ENCODE data around the gene CHSY3. TPM values are rescaled to one million over a fixed set of nuclear protein-coding genes. Genes with fewer than 3 reads are reported as not detected.

CHSY3 gene
- total RNA-seq, 1 donor from 2014 or later, result 0.85 TPM

GRCh38 chr5:129899454-129899853 lies 4.8 kb upstream of the CHSY3 start:
- Histone ChIP-seq H3K36me3 (no peaks in the 10 kb centered on the region), H3K4me3 (no peak overlapping the region), H3K4me1 (peaks cover 1% of the 10 kb centered on the region), H3K27me3 (ENCODE audit: low read depth) (no peaks in the 10 kb centered on the region), H3K27ac (replicated peaks) (no peak overlapping the region), H3K9me3 (replicated peaks) (peaks cover 10% of the 10 kb centered on the region)
- intact Hi-C loops (cut with micrococcal nuclease), result loop anchor here (10.0 kb wide), 1 partner anchor 1215 kb away; no protein-coding TSS in a partner anchor
- TF ChIP-seq CTCF (IDR thresholded peaks at IDR 0.05; ENCODE audit: borderline replicate concordance), result peak; percentile 58
- DNase-seq, result no peak

DNA sequence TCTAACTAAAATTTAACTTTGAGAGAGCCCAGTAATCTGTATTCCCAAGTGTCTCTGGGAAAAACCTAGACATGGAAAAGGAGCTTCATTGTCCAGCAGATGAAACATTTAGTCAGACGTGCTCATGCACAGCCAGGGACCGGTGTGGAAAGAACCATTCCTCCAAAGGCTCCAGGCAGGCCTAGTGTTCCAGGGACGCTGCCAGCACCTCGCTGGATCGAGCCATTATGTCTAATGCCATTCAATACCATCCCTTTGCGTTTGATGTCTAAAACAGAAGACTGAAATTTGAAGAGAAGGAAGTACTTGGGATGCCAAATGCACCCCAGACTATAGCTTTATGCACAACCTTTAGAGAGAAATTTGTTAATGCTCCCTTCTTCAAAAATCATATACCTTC lies 1.4 kb upstream of the CHSY3 start:
- no peak for DNase-seq
- H3K4me1 ChIP-seq, result peaks cover 28% of the 10 kb centered on the region
- no peaks in the 10 kb centered on the region for H3K36me3 ChIP-seq
- no peaks in the 10 kb centered on the region for H3K9me3 ChIP-seq (replicated peaks)
- peaks cover 32% of the 10 kb centered on the region for H3K27me3 ChIP-seq (ENCODE audit: low read depth)
- no peak for TF ChIP-seq CTCF (IDR thresholded peaks at IDR 0.05; ENCODE audit: borderline replicate concordance)
- intact Hi-C loops (cut with micrococcal nuclease), result loop anchor here (10.0 kb wide), 1 partner anchor 242 kb away; no protein-coding TSS in a partner anchor
- no peak overlapping the region for H3K4me3 ChIP-seq
- H3K27ac ChIP-seq (replicated peaks), result no peak overlapping the region

DNA sequence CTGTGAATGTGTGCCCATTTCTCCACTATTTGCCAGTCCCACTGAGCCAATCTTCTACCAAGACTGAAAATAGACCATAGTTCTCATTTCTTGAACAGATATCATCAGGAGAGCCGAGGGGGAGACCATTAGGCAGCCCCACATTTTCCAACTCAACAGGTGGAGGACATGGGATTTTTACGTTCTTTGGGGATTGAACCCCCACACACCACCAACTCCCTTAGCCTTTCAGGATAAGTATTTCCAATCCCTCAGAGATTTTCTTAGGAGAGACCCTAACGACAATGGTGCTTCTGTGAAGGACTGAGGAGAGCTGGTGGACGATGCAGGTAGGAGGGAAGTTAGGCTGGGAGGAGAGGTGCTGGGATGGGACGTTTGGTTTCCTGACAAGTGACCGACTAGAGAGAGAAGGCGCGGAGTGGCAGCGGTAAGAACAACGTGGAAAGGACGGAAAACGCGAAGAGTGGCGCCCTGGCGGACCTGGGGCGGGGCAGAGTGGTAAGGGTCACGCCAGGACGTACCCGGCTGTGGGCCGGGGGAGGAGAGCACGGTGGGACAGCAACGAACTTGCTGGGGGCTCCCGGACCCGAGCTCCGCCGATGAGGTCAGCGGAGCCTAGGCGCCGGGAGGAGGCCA lies 681 bp upstream of the CHSY3 start:
- intact Hi-C loops (cut with micrococcal nuclease), result loop anchor here (10.0 kb wide), 1 partner anchor 241 kb away; no protein-coding TSS in a partner anchor
- TF ChIP-seq CTCF (IDR thresholded peaks at IDR 0.05; ENCODE audit: borderline replicate concordance), result no peak
- no peaks in the 10 kb centered on the region for H3K36me3 ChIP-seq
- H3K4me3 ChIP-seq, result peak overlapping the region; percentile 82
- DNase-seq, result no peak
- no peaks in the 10 kb centered on the region for H3K9me3 ChIP-seq (replicated peaks)
- peaks cover 28% of the 10 kb centered on the region for H3K4me1 ChIP-seq
- H3K27me3 ChIP-seq (ENCODE audit: low read depth), result peaks cover 40% of the 10 kb centered on the region
- peak overlapping the region; percentile 73 for H3K27ac ChIP-seq (replicated peaks)

GRCh38 chr5:129904667-129905472 lies 605 bp downstream of the CHSY3 start:
- H3K27me3 ChIP-seq (ENCODE audit: low read depth), result peaks cover 43% of the 10 kb centered on the region
- no peak for TF ChIP-seq CTCF (IDR thresholded peaks at IDR 0.05; ENCODE audit: borderline replicate concordance)
- peaks cover 28% of the 10 kb centered on the region for H3K4me1 ChIP-seq
- H3K27ac ChIP-seq (replicated peaks), result peak overlapping the region; percentile 73
- H3K4me3 ChIP-seq, result peak overlapping the region; percentile 82
- no peaks in the 10 kb centered on the region for H3K36me3 ChIP-seq
- H3K9me3 ChIP-seq (replicated peaks), result no peaks in the 10 kb centered on the region
- peak; percentile 19 for DNase-seq
- intact Hi-C loops (cut with micrococcal nuclease), result loop anchor here (10.0 kb wide), 1 partner anchor 240 kb away; no protein-coding TSS in a partner anchor

DNA sequence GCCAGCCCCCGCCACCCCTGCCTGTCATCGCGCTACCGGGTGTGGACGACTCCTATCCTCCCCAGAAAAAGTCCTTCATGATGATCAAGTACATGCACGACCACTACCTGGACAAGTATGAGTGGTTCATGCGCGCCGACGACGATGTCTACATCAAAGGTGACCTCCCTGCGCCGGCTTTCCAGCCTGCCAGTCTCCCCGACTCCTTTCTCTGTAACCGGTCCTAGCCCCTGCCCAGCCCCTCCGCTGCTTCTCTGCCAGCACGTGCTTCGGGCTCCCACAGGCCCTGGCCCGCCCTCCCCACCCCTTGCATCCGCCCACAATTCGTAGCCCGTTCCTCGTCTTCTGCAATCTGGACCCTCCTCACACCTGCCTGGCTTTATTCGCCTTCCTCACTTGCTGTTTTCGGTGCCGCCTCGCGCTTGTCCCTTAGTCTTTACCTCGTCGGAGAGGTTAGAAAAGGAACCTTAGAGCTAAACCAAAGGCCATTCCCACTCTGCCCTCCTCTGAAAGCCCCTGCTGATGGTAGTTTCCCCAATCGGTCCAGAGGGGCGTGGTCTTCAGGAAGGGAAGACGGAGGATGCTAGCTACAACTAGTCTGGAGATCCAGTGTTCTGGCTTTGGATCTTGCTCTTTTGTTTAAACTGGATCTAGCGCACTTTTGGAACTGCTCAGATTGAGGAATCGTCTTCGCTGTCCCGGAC lies 1.4 kb downstream of the CHSY3 start:
- no peak overlapping the region for H3K27ac ChIP-seq (replicated peaks)
- H3K4me3 ChIP-seq, result peak overlapping the region; percentile 82
- peaks cover 43% of the 10 kb centered on the region for H3K27me3 ChIP-seq (ENCODE audit: low read depth)
- H3K9me3 ChIP-seq (replicated peaks), result no peaks in the 10 kb centered on the region
- no peaks in the 10 kb centered on the region for H3K36me3 ChIP-seq
- intact Hi-C loops (cut with micrococcal nuclease), result loop anchor here (10.0 kb wide), 1 partner anchor 239 kb away; no protein-coding TSS in a partner anchor
- H3K4me1 ChIP-seq, result peaks cover 28% of the 10 kb centered on the region
- no peak for TF ChIP-seq CTCF (IDR thresholded peaks at IDR 0.05; ENCODE audit: borderline replicate concordance)
- no peak for DNase-seq
